Keratinocyte (primary cell): ENCODE data around the gene RAC2. TPM values are rescaled to one million over a fixed set of nuclear protein-coding genes. Genes with fewer than 3 reads are reported as not detected.

ENCODE experiments used
- DNase-seq: peaks from one replicate; pipeline ENCODE4 v3.0.0-alpha.2; 2011; ENCODE audit warnings: low read depth, missing footprints, low spot score
- FAIRE-seq: peaks from 2 replicates; lab custom pipeline; 2011; peaks lifted over from hg19 to GRCh38; lab: Jason Lieb, UNC
- H2AFZ ChIP-seq: 2 replicates; pipeline ENCODE4 v1.6.0; 2012; ENCODE audit warnings: low read length, control low read depth, inconsistent platforms; ENCODE audit not compliant: control insufficient read depth
- H3K27ac ChIP-seq: 2 replicates; pipeline ENCODE4 v1.5.1; 2011; ENCODE audit warnings: low read length; ENCODE audit not compliant: control insufficient read depth, insufficient read depth
- H3K27me3 ChIP-seq: 3 replicates; pipeline ENCODE4 v1.6.0; 2011; ENCODE audit warnings: low read length; ENCODE audit not compliant: control insufficient read depth, insufficient read depth; ENCODE audit errors: extremely low read depth
- H3K36me3 ChIP-seq, 2 experiments: 2 replicates in 1 of 2; 3 replicates in 1 of 2; pipeline ENCODE4 v1.5.1; 2011; ENCODE audit warnings: low read length in 2 of 2, mild to moderate bottlenecking in 1 of 2; ENCODE audit not compliant: control insufficient read depth in 2 of 2, insufficient read depth in 2 of 2; ENCODE audit errors: extremely low read depth in 1 of 2
- H3K4me1 ChIP-seq: 3 replicates; pipeline ENCODE4 v1.5.1; 2011; ENCODE audit warnings: low read length; ENCODE audit not compliant: control insufficient read depth, insufficient read depth; ENCODE audit errors: extremely low read depth
- H3K4me2 ChIP-seq: 3 replicates; pipeline ENCODE4 v1.6.0; 2011; ENCODE audit warnings: low read depth, low read length; ENCODE audit not compliant: control insufficient read depth, insufficient read depth; ENCODE audit errors: extremely low read depth
- H3K4me3 ChIP-seq, 3 experiments: fragments of 200-600 bp in 1 of 3; sonication (generic) in 1 of 3; 2 replicates in 2 of 3; 3 replicates in 1 of 3; pipeline ENCODE4 v1.5.1; 2011 to 2016; ENCODE audit warnings: low read length in 3 of 3, mild to moderate bottlenecking in 3 of 3, control low read depth in 2 of 3, inconsistent platforms in 1 of 3, low read depth in 1 of 3, mixed read lengths in 1 of 3, mixed run types in 1 of 3, moderate library complexity in 1 of 3; ENCODE audit not compliant: control insufficient read depth in 2 of 3, insufficient read depth in 2 of 3; ENCODE audit errors: extremely low read depth in 1 of 3
- H3K79me2 ChIP-seq: 2 replicates; pipeline ENCODE4 v1.6.0; 2012; ENCODE audit warnings: low read length; ENCODE audit not compliant: control insufficient read depth, insufficient read depth
- H3K9ac ChIP-seq: 3 replicates; pipeline ENCODE4 v1.6.0; 2011; ENCODE audit warnings: low read length; ENCODE audit not compliant: control insufficient read depth, insufficient read depth; ENCODE audit errors: extremely low read depth
- H3K9me1 ChIP-seq: 3 replicates; pipeline ENCODE4 v1.6.0; 2011; ENCODE audit warnings: low read length; ENCODE audit not compliant: control insufficient read depth, insufficient read depth; ENCODE audit errors: extremely low read depth
- H3K9me3 ChIP-seq: 2 replicates; pipeline ENCODE4 v1.5.1; 2012; ENCODE audit warnings: low read depth, low read length; ENCODE audit not compliant: control insufficient read depth
- H4K20me1 ChIP-seq: 3 replicates; pipeline ENCODE4 v1.6.0; 2011; ENCODE audit warnings: low read length; ENCODE audit not compliant: control insufficient read depth, insufficient read depth; ENCODE audit errors: extremely low read depth
- CTCF ChIP-seq, 3 experiments: IDR thresholded peaks in 1 of 3; conservative IDR thresholded peaks in 1 of 3; optimal IDR thresholded peaks in 1 of 3; 2 replicates in 2 of 3; 3 replicates in 1 of 3; pipeline versions ENCODE3 to v1.5.1; 2011; ENCODE audit warnings: low read length in 3 of 3, mild to moderate bottlenecking in 3 of 3, moderate library complexity in 2 of 3, control low read depth in 1 of 3, inconsistent platforms in 1 of 3; ENCODE audit not compliant: insufficient read depth in 2 of 3; ENCODE audit errors: extremely low read depth in 1 of 3
- EZH2 ChIP-seq: IDR thresholded peaks from one replicate; pipeline ENCODE4 v1.6.1; 2012; ENCODE audit warnings: inconsistent platforms, mild to moderate bottlenecking, low read length, moderate library complexity
- dilution Hi-C: fragments of 300-500 bp; cut with MboI; formaldehyde crosslinking; loops from one replicate; pipeline ENCODE4 v1.7.0; 2020; ENCODE audit warnings: low sequenced_read_pairs; ENCODE audit not compliant: extremely low pct_ligation_motif_present
- polyA plus RNA-seq, 5 experiments: library from polyadenylated mRNA; depleted of rRNA in 3 of 5; stranded (reverse) in 3 of 5; stranded (forward) in 1 of 5; unstranded in 1 of 5; fragments of >200 nt; gene quantifications; 1 replicate in 1 of 5; 2 replicates in 3 of 5; 3 replicates in 1 of 5; pipeline versions ENCODE4 v1.2.1 to v1.2.3, GENCODE V29; 2011 to 2012; ENCODE audit warnings: missing spikeins in 2 of 5, low read depth in 1 of 5, low replicate concordance in 1 of 5

RAC2 gene
- polyA plus RNA-seq, 1 donor (not counting 4 experiments of a cell fraction or from before 2014, with no cell fraction given) = 78.6 TPM

DNA sequence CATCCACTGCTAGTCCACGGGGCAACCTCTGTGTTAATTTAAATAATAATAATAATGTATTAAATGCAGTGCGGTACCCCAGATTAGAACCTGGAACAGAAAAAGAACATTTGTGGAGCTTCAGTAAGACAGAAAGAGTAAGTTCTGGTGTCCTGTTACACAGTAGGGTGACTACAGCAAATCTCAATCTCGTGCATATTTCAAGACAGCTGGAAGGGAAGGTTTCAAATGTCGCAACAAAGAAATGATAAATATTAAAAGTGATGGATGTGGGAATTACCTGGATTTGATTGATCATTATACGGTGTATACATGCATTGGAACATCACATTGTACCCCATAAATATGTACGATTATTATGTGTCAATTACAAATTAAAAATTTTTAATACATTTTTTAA lies 1.7 kb upstream of the RAC2 start:
- Histone ChIP-seq H4K20me1 (no peaks in the 10 kb centered on the region), H3K36me3 (peaks cover 6 to 14% of the 10 kb centered on the region in 2 experiments), H3K4me2 (no peak overlapping the region), H3K27me3 (no peaks in the 10 kb centered on the region), H3K4me1 (peaks cover 33% of the 10 kb centered on the region), H3K27ac (no peak overlapping the region), H3K9ac (no peak overlapping the region), H3K79me2 (peaks cover 15% of the 10 kb centered on the region), H3K4me3 (no peak overlapping the region), H2AFZ (no peak overlapping the region), H3K9me3 (no peaks in the 10 kb centered on the region), H3K9me1 (peaks cover 2% of the 10 kb centered on the region)
- FAIRE-seq = no peak
- TF ChIP-seq CTCF (optimal IDR thresholded peaks at IDR 0.05 in 1 of 3, IDR thresholded peaks at IDR 0.05 in 1 of 3, conservative IDR thresholded peaks at IDR 0.05 in 1 of 3; ENCODE audit: extremely low read depth in 1 of 3, insufficient read depth in 2 of 3, low read length in 3 of 3) (no peak), EZH2 (no peak)
- dilution Hi-C loops = no loop called here
- DNase-seq = no peak

- Histone ChIP-seq H4K20me1 (no peaks in the 10 kb centered on the region), H3K9ac (no peak overlapping the region), H3K4me1 (peaks cover 33% of the 10 kb centered on the region), H3K9me3 (no peaks in the 10 kb centered on the region), H3K36me3 (peaks cover 7 to 17% of the 10 kb centered on the region in 2 experiments), H2AFZ (no peak overlapping the region), H3K79me2 (peaks cover 15% of the 10 kb centered on the region), H3K27ac (no peak overlapping the region), H3K27me3 (no peaks in the 10 kb centered on the region), H3K4me3 (no peak overlapping the region), H3K4me2 (no peak overlapping the region), H3K9me1 (peaks cover 2% of the 10 kb centered on the region)
- dilution Hi-C loops = no loop called here
- FAIRE-seq (no peak), DNase-seq (no peak)
- TF ChIP-seq CTCF (optimal IDR thresholded peaks at IDR 0.05 in 1 of 3, IDR thresholded peaks at IDR 0.05 in 1 of 3, conservative IDR thresholded peaks at IDR 0.05 in 1 of 3; ENCODE audit: extremely low read depth in 1 of 3, insufficient read depth in 2 of 3, low read length in 3 of 3) = no peak
- TF ChIP-seq EZH2 = no peak
Observed at GRCh38 chr22:37244922-37245722, 1.1 kb upstream of the RAC2 start.
